ENCODE results near the gene SMG1.
"Not testable (repeated sequence)": the region's sequence is repeated elsewhere in the genome, so short reads cannot be mapped to it uniquely, and the experiment has no call there.

GRCh38 chr16:18930095-18930494 is 3.9 kb upstream of the SMG1 start:
- TF ChIP-seq CTCF (conservative IDR thresholded peaks at IDR 0.05; ENCODE audit: low read depth, low read length); EZH2 (IDR thresholded peaks at IDR 0.05; ENCODE audit: borderline replicate concordance, low read depth, low read length, poor library complexity, severe bottlenecking): not testable (repeated sequence)
